K562 (cell line): ENCODE results near the gene ZSWIM3. TPM values are rescaled to one million over a fixed set of nuclear protein-coding genes. Genes with fewer than 3 reads are reported as not detected.
A peak's percentile ranks its signal among the peaks of the same experiment; 100 is the strongest.

ENCODE experiments used
- HNRNPK ChIP-seq: fragments of 200-400 bp; formaldehyde crosslinking; IDR thresholded peaks from one replicate; pipeline ENCODE4 v1.6.1; 2018; ENCODE audit warnings: mild to moderate bottlenecking, low read depth, low read length; ENCODE audit not compliant: poor library complexity, severe bottlenecking
- PHF21A ChIP-seq: fragments of 450-650 bp; IDR thresholded peaks from 2 replicates; pipeline ENCODE4 v1.6.1; 2017; ENCODE audit warnings: low read depth, borderline replicate concordance
- RBM39 ChIP-seq: fragments of 200-400 bp; formaldehyde crosslinking; optimal IDR thresholded peaks from 2 replicates; pipeline ENCODE3; 2018; ENCODE audit warnings: low read depth, low read length
- RNF2 ChIP-seq: sonication (generic); IDR thresholded peaks from 2 replicates; pipeline ENCODE4 v1.6.1; 2016
- ZNF785 ChIP-seq: fragments of 250-450 bp; sonication (Bioruptor Pico); IDR thresholded peaks from 2 replicates; pipeline ENCODE4 v1.4.0; 2020; ENCODE audit warnings: mild to moderate bottlenecking
- polyA plus RNA-seq, 8 experiments: library from polyadenylated mRNA; depleted of rRNA in 4 of 8; stranded (reverse) in 5 of 8; unstranded in 3 of 8; fragments of >200 nt; fragmentation: Nextera tagmentation in 2 of 8; fragmentation: Illumina TruSeq in 1 of 8; extraction: Ambion mirVana in 2 of 8; extraction: Trizol in 1 of 8; gene quantifications; 2 replicates each; pipeline versions ENCODE4 v1.2.1 to v1.2.3, GENCODE V29; 2011 to 2014; ENCODE audit warnings: inconsistent platforms in 1 of 8, missing spikeins in 1 of 8
- total RNA-seq, 7 experiments: library from RNA; depleted of rRNA in 6 of 7; stranded (reverse); fragments of >200 nt in 6 of 7; fragmentation: Illumina TruSeq in 2 of 7; extraction: Trizol in 2 of 7; gene quantifications; 2 replicates each; pipeline versions ENCODE4 v1.2.1 to v1.2.3, GENCODE V29; 2011 to 2021; ENCODE audit warnings: low replicate concordance in 1 of 7
- TF ChIP-seq, protein P1 (sequence below), 2 experiments: fragments of 450-650 bp; formaldehyde crosslinking in 1 of 2; IDR thresholded peaks; 2 replicates each; pipeline versions ENCODE4 v1.4.0 to v1.6.1; 2014 to 2020; ENCODE audit warnings: mild to moderate bottlenecking in 2 of 2, borderline replicate concordance in 1 of 2, low read depth in 1 of 2
- TF ChIP-seq, protein P2 (sequence below): fragments of 200-800 bp; sonication (Bioruptor generic); IDR thresholded peaks from 2 replicates; pipeline ENCODE4 v1.6.1; 2016; ENCODE audit warnings: missing genetic modification characterization, missing compliant biosample characterization
- TF ChIP-seq, protein P3 (sequence below): fragments of 450-650 bp; IDR thresholded peaks from 2 replicates; pipeline ENCODE4 v1.6.1; 2016; ENCODE audit warnings: missing biosample characterization, missing genetic modification characterization
- TF ChIP-seq, protein P4 (sequence below): fragments of 450-650 bp; IDR thresholded peaks from 2 replicates; pipeline ENCODE4 v1.6.1; 2016; ENCODE audit warnings: borderline replicate concordance

Gene ZSWIM3
- total and polyA plus RNA-seq, 9 of the 15 experiments (the other 6 are each of a cell fraction or from before 2014, with no cell fraction given): 1.7 to 4.3 (median 2.9) TPM

DNA sequence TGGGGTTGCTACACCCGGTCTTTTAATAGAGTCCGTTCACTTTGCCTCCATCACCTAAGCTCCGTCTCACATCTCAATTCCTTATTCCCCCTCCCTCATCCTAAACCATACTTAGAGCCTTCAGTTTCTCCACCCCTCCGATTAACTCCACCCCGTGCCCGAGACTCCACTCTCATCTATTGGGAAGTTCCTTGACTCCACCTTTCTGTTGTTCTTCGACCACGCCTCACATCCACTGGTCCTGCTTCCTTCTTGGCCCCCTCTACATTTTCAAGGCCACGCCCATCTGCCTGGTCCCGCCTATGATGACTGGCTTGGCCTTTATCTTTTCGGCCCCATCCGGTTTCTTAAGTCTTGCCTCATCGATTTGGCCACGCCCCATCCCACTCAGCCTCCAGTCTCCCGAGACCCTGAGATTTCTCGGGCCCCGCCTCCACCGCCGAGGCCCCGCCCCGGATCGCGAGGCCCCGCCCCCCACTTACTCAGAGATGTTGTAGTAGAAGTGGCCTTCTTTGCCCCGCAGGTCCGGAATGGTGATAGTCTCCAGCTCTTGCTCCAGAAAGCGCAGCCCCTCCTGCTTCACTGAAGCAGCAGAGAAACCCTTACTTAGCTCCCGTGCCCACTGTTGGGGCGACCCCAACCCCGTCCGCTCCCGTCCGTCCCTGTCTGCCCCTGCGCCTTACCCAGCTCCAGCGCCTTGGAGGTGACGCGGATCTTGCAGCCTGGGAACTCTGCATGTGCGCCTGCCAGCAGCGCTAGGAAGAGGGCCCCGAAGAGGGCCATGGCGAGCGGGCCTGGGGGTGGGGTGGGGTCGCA lies 53.5 kb downstream of the ZSWIM3 start (continued):
- TF ChIP-seq, protein P1, sequence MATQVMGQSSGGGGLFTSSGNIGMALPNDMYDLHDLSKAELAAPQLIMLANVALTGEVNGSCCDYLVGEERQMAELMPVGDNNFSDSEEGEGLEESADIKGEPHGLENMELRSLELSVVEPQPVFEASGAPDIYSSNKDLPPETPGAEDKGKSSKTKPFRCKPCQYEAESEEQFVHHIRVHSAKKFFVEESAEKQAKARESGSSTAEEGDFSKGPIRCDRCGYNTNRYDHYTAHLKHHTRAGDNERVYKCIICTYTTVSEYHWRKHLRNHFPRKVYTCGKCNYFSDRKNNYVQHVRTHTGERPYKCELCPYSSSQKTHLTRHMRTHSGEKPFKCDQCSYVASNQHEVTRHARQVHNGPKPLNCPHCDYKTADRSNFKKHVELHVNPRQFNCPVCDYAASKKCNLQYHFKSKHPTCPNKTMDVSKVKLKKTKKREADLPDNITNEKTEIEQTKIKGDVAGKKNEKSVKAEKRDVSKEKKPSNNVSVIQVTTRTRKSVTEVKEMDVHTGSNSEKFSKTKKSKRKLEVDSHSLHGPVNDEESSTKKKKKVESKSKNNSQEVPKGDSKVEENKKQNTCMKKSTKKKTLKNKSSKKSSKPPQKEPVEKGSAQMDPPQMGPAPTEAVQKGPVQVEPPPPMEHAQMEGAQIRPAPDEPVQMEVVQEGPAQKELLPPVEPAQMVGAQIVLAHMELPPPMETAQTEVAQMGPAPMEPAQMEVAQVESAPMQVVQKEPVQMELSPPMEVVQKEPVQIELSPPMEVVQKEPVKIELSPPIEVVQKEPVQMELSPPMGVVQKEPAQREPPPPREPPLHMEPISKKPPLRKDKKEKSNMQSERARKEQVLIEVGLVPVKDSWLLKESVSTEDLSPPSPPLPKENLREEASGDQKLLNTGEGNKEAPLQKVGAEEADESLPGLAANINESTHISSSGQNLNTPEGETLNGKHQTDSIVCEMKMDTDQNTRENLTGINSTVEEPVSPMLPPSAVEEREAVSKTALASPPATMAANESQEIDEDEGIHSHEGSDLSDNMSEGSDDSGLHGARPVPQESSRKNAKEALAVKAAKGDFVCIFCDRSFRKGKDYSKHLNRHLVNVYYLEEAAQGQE (IDR thresholded peaks at IDR 0.05; ENCODE audit: borderline replicate concordance): peak; percentile 60
- TF ChIP-seq, protein P1 (CRISPR knock-in tag; IDR thresholded peaks at IDR 0.05; ENCODE audit: low read depth): no peak
- TF ChIP-seq RNF2: no peak
- TF ChIP-seq, protein P2, sequence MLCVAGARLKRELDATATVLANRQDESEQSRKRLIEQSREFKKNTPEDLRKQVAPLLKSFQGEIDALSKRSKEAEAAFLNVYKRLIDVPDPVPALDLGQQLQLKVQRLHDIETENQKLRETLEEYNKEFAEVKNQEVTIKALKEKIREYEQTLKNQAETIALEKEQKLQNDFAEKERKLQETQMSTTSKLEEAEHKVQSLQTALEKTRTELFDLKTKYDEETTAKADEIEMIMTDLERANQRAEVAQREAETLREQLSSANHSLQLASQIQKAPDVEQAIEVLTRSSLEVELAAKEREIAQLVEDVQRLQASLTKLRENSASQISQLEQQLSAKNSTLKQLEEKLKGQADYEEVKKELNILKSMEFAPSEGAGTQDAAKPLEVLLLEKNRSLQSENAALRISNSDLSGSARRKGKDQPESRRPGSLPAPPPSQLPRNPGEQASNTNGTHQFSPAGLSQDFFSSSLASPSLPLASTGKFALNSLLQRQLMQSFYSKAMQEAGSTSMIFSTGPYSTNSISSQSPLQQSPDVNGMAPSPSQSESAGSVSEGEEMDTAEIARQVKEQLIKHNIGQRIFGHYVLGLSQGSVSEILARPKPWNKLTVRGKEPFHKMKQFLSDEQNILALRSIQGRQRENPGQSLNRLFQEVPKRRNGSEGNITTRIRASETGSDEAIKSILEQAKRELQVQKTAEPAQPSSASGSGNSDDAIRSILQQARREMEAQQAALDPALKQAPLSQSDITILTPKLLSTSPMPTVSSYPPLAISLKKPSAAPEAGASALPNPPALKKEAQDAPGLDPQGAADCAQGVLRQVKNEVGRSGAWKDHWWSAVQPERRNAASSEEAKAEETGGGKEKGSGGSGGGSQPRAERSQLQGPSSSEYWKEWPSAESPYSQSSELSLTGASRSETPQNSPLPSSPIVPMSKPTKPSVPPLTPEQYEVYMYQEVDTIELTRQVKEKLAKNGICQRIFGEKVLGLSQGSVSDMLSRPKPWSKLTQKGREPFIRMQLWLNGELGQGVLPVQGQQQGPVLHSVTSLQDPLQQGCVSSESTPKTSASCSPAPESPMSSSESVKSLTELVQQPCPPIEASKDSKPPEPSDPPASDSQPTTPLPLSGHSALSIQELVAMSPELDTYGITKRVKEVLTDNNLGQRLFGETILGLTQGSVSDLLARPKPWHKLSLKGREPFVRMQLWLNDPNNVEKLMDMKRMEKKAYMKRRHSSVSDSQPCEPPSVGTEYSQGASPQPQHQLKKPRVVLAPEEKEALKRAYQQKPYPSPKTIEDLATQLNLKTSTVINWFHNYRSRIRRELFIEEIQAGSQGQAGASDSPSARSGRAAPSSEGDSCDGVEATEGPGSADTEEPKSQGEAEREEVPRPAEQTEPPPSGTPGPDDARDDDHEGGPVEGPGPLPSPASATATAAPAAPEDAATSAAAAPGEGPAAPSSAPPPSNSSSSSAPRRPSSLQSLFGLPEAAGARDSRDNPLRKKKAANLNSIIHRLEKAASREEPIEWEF: no peak
- TF ChIP-seq ZNF785 (CRISPR knock-in tag): no peak
- TF ChIP-seq PHF21A: no peak
- no peak for TF ChIP-seq HNRNPK
- TF ChIP-seq, protein P3, sequence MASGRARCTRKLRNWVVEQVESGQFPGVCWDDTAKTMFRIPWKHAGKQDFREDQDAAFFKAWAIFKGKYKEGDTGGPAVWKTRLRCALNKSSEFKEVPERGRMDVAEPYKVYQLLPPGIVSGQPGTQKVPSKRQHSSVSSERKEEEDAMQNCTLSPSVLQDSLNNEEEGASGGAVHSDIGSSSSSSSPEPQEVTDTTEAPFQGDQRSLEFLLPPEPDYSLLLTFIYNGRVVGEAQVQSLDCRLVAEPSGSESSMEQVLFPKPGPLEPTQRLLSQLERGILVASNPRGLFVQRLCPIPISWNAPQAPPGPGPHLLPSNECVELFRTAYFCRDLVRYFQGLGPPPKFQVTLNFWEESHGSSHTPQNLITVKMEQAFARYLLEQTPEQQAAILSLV: no peak
- TF ChIP-seq RBM39: no peak
- TF ChIP-seq, protein P4, sequence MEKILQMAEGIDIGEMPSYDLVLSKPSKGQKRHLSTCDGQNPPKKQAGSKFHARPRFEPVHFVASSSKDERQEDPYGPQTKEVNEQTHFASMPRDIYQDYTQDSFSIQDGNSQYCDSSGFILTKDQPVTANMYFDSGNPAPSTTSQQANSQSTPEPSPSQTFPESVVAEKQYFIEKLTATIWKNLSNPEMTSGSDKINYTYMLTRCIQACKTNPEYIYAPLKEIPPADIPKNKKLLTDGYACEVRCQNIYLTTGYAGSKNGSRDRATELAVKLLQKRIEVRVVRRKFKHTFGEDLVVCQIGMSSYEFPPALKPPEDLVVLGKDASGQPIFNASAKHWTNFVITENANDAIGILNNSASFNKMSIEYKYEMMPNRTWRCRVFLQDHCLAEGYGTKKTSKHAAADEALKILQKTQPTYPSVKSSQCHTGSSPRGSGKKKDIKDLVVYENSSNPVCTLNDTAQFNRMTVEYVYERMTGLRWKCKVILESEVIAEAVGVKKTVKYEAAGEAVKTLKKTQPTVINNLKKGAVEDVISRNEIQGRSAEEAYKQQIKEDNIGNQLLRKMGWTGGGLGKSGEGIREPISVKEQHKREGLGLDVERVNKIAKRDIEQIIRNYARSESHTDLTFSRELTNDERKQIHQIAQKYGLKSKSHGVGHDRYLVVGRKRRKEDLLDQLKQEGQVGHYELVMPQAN: no peak; the same call in 1 of the 2 replicates
